Upper lobe of left lung (tissue), 4 donors: ENCODE measurements around the gene KLB.

Experiments used
- CTCF ChIP-seq, 6 experiments: fragments of 450-650 bp in 4 of 6; fragments of 200-600 bp in 2 of 6; sonication (generic) in 2 of 6; IDR thresholded peaks; one replicate each; pipeline ENCODE4 v1.5.1; 2016 to 2019; ENCODE audit warnings: antibody characterized with exemption in 6 of 6
- POLR2A ChIP-seq, 4 donors: fragments of 450-650 bp; IDR thresholded peaks; one replicate each; pipeline ENCODE4 v1.5.1; 2016 to 2017; ENCODE audit warnings: antibody characterized with exemption in 4 of 4, mild to moderate bottlenecking in 2 of 4
- POLR2AphosphoS5 ChIP-seq, 2 donors: sonication (generic); formaldehyde crosslinking; IDR thresholded peaks; one replicate each; pipeline ENCODE4 v1.5.1; 2017; ENCODE audit warnings: antibody characterized with exemption in 2 of 2

GRCh38 chr4:39456946-39457763 lies 50.4 kb downstream of the KLB start:
- no peak for TF ChIP-seq CTCF (IDR thresholded peaks at IDR 0.05)
- no peak for TF ChIP-seq POLR2AphosphoS5 (IDR thresholded peaks at IDR 0.05)
- TF ChIP-seq POLR2A (IDR thresholded peaks at IDR 0.05): no peak
